KMS-11 (cell line): ENCODE data around the gene KIF16B.
"Not testable (repeated sequence)": the region's sequence is repeated elsewhere in the genome, so short reads cannot be mapped to it uniquely, and the experiment has no call there.

Experiments used
- H2AFZ ChIP-seq: fragments of 200-600 bp; sonication (generic); 2 replicates; pipeline ENCODE4 v1.6.1; 2016; ENCODE audit warnings: antibody characterized with exemption, mixed run types, low read depth
- H3K27ac ChIP-seq: fragments of 200-600 bp; sonication (generic); 2 replicates; pipeline ENCODE4 v1.6.1; 2016; ENCODE audit warnings: mild to moderate bottlenecking, mixed run types
- H3K27me3 ChIP-seq: fragments of 200-600 bp; sonication (generic); 2 replicates; pipeline ENCODE4 v1.6.1; 2017; ENCODE audit warnings: mild to moderate bottlenecking, low read depth, mixed run types, moderate library complexity; ENCODE audit not compliant: insufficient read depth
- H3K36me3 ChIP-seq: fragments of 200-600 bp; sonication (generic); 2 replicates; pipeline ENCODE4 v1.6.1; 2017; ENCODE audit warnings: mild to moderate bottlenecking, mixed run types; ENCODE audit not compliant: insufficient read depth
- H3K4me1 ChIP-seq: fragments of 200-600 bp; sonication (generic); 2 replicates; pipeline ENCODE4 v1.6.1; 2016; ENCODE audit warnings: mild to moderate bottlenecking, low read depth, mixed run types; ENCODE audit not compliant: poor library complexity, severe bottlenecking
- H3K4me2 ChIP-seq: fragments of 200-600 bp; sonication (generic); 2 replicates; pipeline ENCODE4 v1.7.0; 2016; ENCODE audit warnings: mild to moderate bottlenecking, mixed run types
- H3K4me3 ChIP-seq: fragments of 200-600 bp; sonication (generic); IDR thresholded peaks from 2 replicates; pipeline ENCODE4 v1.6.1; 2017; ENCODE audit warnings: low read depth, low read length, mixed read lengths; ENCODE audit not compliant: insufficient read depth
- H3K79me2 ChIP-seq: fragments of 200-600 bp; sonication (generic); 2 replicates; pipeline ENCODE4 v1.6.1; 2016; ENCODE audit warnings: low read depth, mixed run types; ENCODE audit not compliant: insufficient read depth
- H3K9ac ChIP-seq: fragments of 200-600 bp; sonication (generic); 2 replicates; pipeline ENCODE4 v1.6.1; 2016; ENCODE audit warnings: mild to moderate bottlenecking, mixed run types
- H4K20me1 ChIP-seq: fragments of 200-600 bp; sonication (generic); 2 replicates; pipeline ENCODE4 v1.6.1; 2016; ENCODE audit warnings: mild to moderate bottlenecking, mixed run types; ENCODE audit not compliant: insufficient read depth
- TF ChIP-seq, protein P1 (sequence below): fragments of 200-600 bp; sonication (generic); conservative IDR thresholded peaks from 2 replicates; pipeline ENCODE4 v1.6.1; 2017; ENCODE audit warnings: low read depth, mild to moderate bottlenecking, antibody characterized with exemption, low read length, moderate library complexity, mixed read lengths

The KIF16B gene

DNA sequence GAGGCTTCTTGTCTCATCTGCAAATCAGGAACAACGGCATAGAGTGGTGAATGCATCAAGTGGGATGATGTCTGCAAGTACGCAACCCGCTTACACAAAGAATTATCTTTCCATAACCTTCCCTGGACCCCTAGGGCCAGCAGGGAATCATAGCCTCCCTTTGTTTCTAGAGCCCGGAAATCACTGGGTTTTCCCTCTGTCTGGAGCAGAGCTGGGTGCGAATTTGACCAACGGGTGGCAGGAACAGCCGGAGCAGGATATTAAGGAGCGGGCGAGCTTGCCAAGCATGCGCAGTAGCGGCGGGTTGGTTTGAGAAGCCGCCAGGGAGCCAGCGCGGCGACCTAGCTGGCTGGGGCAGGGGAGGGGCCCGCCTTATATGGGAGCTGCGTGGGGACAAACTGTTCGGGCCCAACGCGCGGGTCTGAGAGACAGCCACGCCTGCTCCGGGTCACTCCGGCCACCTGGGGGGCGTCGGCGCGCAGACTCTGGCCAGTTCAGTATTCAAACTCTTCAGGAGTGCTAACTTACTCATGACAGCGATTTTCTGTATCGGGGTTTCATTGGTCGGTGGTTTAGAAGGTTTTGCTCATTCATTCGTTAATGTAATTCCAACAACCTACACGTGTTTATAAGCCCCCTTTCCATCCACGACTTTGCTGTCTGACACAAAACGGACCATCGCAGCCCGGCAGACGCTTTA, 1.6 kb upstream of the KIF16B start:
- Histone ChIP-seq H3K79me2 (no peaks in the 10 kb centered on the region), H3K27ac (peak overlapping the region; percentile 52; the same call in 1 of the 2 replicates), H3K27me3 (no peaks in the 10 kb centered on the region), H4K20me1 (no peaks in the 10 kb centered on the region), H2AFZ (peak overlapping the region; percentile 89), H3K9ac (peak overlapping the region; percentile 46; the same call in 1 of the 2 replicates), H3K4me2 (peak overlapping the region; percentile 78; the same call in 1 of the 2 replicates), H3K4me1 (peaks cover 8% of the 10 kb centered on the region), H3K4me3 (no peak overlapping the region), H3K36me3 (no peaks in the 10 kb centered on the region)
- TF ChIP-seq, protein P1, sequence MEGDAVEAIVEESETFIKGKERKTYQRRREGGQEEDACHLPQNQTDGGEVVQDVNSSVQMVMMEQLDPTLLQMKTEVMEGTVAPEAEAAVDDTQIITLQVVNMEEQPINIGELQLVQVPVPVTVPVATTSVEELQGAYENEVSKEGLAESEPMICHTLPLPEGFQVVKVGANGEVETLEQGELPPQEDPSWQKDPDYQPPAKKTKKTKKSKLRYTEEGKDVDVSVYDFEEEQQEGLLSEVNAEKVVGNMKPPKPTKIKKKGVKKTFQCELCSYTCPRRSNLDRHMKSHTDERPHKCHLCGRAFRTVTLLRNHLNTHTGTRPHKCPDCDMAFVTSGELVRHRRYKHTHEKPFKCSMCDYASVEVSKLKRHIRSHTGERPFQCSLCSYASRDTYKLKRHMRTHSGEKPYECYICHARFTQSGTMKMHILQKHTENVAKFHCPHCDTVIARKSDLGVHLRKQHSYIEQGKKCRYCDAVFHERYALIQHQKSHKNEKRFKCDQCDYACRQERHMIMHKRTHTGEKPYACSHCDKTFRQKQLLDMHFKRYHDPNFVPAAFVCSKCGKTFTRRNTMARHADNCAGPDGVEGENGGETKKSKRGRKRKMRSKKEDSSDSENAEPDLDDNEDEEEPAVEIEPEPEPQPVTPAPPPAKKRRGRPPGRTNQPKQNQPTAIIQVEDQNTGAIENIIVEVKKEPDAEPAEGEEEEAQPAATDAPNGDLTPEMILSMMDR, result no peak

DNA sequence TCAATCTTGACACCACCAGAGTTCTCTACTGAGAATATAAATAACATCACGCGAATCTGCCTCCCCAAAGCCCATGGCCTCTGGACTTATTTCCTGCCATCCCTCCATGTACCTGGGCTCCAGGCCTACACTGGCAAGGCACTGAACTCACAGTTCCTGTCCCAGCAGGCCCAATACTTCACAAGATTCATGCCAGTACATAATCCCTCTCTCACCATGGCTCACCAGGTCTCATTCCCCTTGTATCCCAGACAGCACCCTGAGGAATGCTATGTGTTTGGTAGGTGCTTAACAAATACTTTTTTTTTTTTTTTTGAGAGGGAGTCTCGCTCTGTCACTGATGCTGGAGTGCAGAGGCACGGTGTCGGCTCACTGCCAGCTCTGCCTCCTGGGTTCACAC, 1.9 kb downstream of the KIF16B start:
- Histone ChIP-seq H3K36me3 (no peaks in the 10 kb centered on the region), H3K27ac (no peak overlapping the region), H2AFZ (no peak overlapping the region), H3K4me1 (peaks cover 8% of the 10 kb centered on the region), H3K79me2 (no peaks in the 10 kb centered on the region), H3K4me2 (no peak overlapping the region), H4K20me1 (no peaks in the 10 kb centered on the region), H3K27me3 (no peaks in the 10 kb centered on the region), H3K4me3 (no peak overlapping the region), H3K9ac (no peak overlapping the region)
- TF ChIP-seq, protein P1, result no peak

DNA sequence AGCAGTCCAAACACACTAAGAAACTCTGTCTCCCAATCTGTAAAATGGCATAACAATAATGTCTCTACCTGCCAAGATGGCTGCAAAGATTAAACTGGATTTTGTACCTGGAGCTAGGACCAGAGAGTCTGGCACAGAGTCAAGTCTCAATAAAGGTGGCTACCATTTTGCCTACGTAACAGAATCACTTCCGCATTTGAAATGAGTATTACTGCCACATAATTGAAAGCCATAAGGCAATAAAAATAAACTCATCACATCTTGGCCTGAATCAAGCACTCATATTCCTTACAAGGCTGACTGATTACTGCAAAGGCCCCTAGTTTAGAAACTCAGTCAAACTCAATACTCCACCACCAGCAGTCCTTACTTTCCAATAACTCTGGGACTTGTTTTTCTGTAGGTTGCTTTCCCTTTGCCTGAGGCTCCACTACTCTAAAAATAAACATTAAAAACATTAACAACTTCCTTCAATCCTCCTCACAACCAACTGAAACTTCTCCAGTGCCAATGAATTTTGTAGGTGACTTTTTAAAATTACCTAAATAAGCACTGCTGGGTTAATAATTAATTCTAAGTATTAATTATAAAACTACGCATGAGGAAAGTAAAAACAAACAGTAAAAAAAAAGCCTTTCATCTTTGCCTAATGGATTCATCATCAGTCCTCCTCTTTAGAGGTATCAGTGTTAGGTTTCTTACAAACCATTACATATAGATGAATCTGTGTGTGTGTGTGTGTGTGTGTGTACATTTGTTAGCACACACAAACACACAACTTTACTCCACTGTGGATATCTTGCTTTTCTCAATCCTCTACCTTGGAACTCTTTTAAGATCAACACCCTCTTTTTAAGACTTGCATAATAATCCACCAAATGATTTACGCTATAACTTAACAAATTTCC, 3.7 kb downstream of the KIF16B start:
- no peak overlapping the region for H3K9ac ChIP-seq
- peaks cover 4% of the 10 kb centered on the region for H3K4me1 ChIP-seq
- H3K27me3 ChIP-seq, result no peaks in the 10 kb centered on the region
- no peak overlapping the region for H3K4me2 ChIP-seq
- no peak overlapping the region for H2AFZ ChIP-seq
- no peaks in the 10 kb centered on the region for H3K36me3 ChIP-seq
- H3K79me2 ChIP-seq, result no peaks in the 10 kb centered on the region
- no peak overlapping the region for H3K27ac ChIP-seq
- no peak overlapping the region for H3K4me3 ChIP-seq
- TF ChIP-seq, protein P1, result no peak
- H4K20me1 ChIP-seq, result no peaks in the 10 kb centered on the region

DNA sequence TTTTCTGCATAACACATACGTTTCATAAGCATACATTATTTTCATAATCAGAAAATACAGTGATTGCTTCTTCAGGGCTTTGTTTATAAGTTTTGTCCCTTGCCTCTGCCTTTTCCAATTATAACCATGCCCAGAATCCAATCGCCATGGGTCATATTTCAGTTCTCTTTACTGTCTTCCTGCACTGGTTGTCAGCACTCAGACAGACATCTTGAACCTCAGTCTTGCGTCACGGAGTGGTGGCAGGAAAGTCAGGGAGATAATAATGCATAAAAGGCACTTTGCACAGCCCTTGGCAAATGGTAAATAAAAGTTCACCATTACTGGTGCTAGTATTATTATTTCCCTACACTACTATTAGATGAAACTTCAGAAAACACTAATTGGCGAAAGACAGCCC, 7.2 kb downstream of the KIF16B start:
- TF ChIP-seq, protein P1, result no peak
- no peaks in the 10 kb centered on the region for H3K27me3 ChIP-seq
- no peak overlapping the region for H3K4me2 ChIP-seq
- no peak overlapping the region for H2AFZ ChIP-seq
- no peak overlapping the region for H3K27ac ChIP-seq
- H3K79me2 ChIP-seq, result no peaks in the 10 kb centered on the region
- no peaks in the 10 kb centered on the region for H4K20me1 ChIP-seq
- H3K4me1 ChIP-seq, result no peaks in the 10 kb centered on the region
- no peak overlapping the region for H3K9ac ChIP-seq
- H3K4me3 ChIP-seq, result no peak overlapping the region
- no peaks in the 10 kb centered on the region for H3K36me3 ChIP-seq

DNA sequence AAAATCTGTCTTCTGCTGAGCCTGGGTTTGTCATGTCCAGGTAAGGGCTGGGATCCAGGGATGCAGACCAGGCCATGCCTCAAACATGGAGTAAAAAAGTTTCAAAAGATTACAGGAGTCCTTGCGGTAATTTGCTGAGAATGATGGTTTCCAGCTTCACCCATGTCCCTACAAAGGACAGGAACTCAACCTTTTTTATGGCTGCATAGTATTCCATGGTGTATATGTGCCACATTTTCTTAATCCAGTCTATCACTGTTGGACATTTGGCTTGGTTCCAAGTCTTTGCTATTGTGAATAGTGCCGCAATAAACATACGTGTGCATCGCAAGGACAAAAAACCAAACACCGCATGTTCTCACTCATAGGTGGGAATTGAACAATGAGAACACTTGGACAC, 9.2 kb downstream of the KIF16B start:
- not testable (repeated sequence) for H3K27me3 ChIP-seq, H3K4me1 ChIP-seq, H2AFZ ChIP-seq, H4K20me1 ChIP-seq, H3K4me3 ChIP-seq, H3K27ac ChIP-seq, H3K4me2 ChIP-seq, H3K9ac ChIP-seq, H3K36me3 ChIP-seq, H3K79me2 ChIP-seq
